ENCODE measurements around the gene PGBD1. TPM values are rescaled to one million over a fixed set of nuclear protein-coding genes. Genes with fewer than 3 reads are reported as not detected.
A peak's percentile ranks its signal among the peaks of the same experiment; 100 is the strongest.

Gene PGBD1
- total and polyA plus RNA-seq, 2 of the 13 experiments (the other 11 are each of a cell fraction or from before 2014, with no cell fraction given) = 3.6 to 6.9 TPM

GRCh38 chr6:28266962-28267694 lies 14.2 kb upstream of the PGBD1 start, which contains the start of gene ZSCAN26:
ZSCAN26 (plus strand) TSS chr6:28267143; CDS start chr6:28271920, 4,777 bp downstream.
- WGBS (ENCODE audit: low lambda C conversion rate) = 1% methylated on average over 30 of the region's 32 CpGs
- ATAC-seq (peak; percentile 99), FAIRE-seq (peak; percentile 15), DNase-seq (ENCODE audit: low spot score) (peak; percentile 83)
- no TSS peak for BruUV-seq (replicated peaks)
- Histone ChIP-seq H3K4me2 (ENCODE audit: low read depth, low read length) (peak within 1 kb of the TSS; percentile 80), H4K20me1 (ENCODE audit: insufficient read depth, low read length) (no peaks in the 10 kb centered on the region), H3K36me3 (replicated peaks in 1 of 2; ENCODE audit: control insufficient read depth in 1 of 2, insufficient read depth in 2 of 2, low read length in 2 of 2) (peaks cover 3 to 5% of the 10 kb centered on the region in 2 experiments), H3K9ac (ENCODE audit: insufficient read depth, low read depth, low read length) (peak within 1 kb of the TSS; percentile 80), H3K4me1 (ENCODE audit: insufficient read depth, low read length) (peaks cover 26% of the 10 kb centered on the region), H3K4me3 (replicated peaks in 1 of 3; ENCODE audit: insufficient read depth in 1 of 3, low read depth in 2 of 3, low read length in 3 of 3) (peak within 1 kb of the TSS; percentile 85 to 91 (median 87)), H3K27ac (ENCODE audit: extremely low read length, insufficient read depth, low read length) (peak within 1 kb of the TSS; percentile 51), H3K9me3 (ENCODE audit: low read length) (no peaks in the 10 kb centered on the region), H2AFZ (ENCODE audit: low read length) (peak within 1 kb of the TSS; percentile 91), H3K79me2 (ENCODE audit: insufficient read depth, low read length) (peaks cover 19% of the 10 kb centered on the region), H3K27me3 (ENCODE audit: control insufficient read depth in 1 of 2, insufficient read depth in 2 of 2, low read length in 2 of 2) (peaks cover 0 to 11% of the 10 kb centered on the region in 2 experiments; a peak in 3 of 5 replicates)
- intact Hi-C loops (cut with micrococcal nuclease; ENCODE audit: unreplicated experiment) (loop anchor here (1.0 to 5.0 kb wide), 8 partner anchors 15 to 143 kb away; partner anchors contain the start of genes ZKSCAN4, ZKSCAN8, ZSCAN12 and ZSCAN16), in situ Hi-C loops (cut with HindIII; ENCODE audit: extremely low pct_ligation_motif_present, low pct_unique_long_range_greater_than_20kb) (no loop called here)
- ChIA-PET POLR2A (interaction anchor here (0.6 to 3.2 kb wide), 23 partner anchors 10 to 595 kb away, joined by 3 to 67 read pairs (median 7); partner anchors contain the start of genes PGBD1, ZKSCAN3, ZKSCAN4 and ZKSCAN8), CTCF (ENCODE audit: low intra/inter-chr PET ratio, low total read pairs) (no interaction called here)
- TF ChIP-seq ZNF350 (CRISPR knock-in tag; IDR thresholded peaks at IDR 0.05; ENCODE audit: borderline replicate concordance, low read depth) = peak; percentile 97
- TF ChIP-seq ZNF891 (CRISPR knock-in tag; IDR thresholded peaks at IDR 0.05) = peak; percentile 96
- TF ChIP-seq DMAP1 (CRISPR knock-in tag; IDR thresholded peaks at IDR 0.05) = peak; percentile 89
- peak; percentile 100 for TF ChIP-seq ZFX (CRISPR knock-in tag; IDR thresholded peaks at IDR 0.05; ENCODE audit: low read depth)
- TF ChIP-seq ZNF251 (CRISPR knock-in tag; IDR thresholded peaks at IDR 0.05) = no peak
- TF ChIP-seq ZNF513 (CRISPR knock-in tag; conservative IDR thresholded peaks at IDR 0.05) = no peak
- TF ChIP-seq ARID4A (CRISPR knock-in tag; IDR thresholded peaks at IDR 0.05; ENCODE audit: borderline replicate concordance) = peak; percentile 93
- TF ChIP-seq DR1 (CRISPR knock-in tag; IDR thresholded peaks at IDR 0.05) = peak; percentile 66
- no peak for TF ChIP-seq ZFP36L1 (CRISPR knock-in tag; IDR thresholded peaks at IDR 0.05)
- peak; percentile 90; the same call in 1 of the 2 replicates for TF ChIP-seq ZNF280D (CRISPR knock-in tag; IDR thresholded peaks at IDR 0.05)
- TF ChIP-seq ZNF546 (CRISPR knock-in tag; conservative IDR thresholded peaks at IDR 0.05) = no peak

Data from HepG2 (cell line).